Measurements from ENCODE around the gene IHH. TPM values are rescaled to one million over a fixed set of nuclear protein-coding genes. Genes with fewer than 3 reads are reported as not detected.

Gene IHH
- total RNA-seq, result 1 to 10 TPM in 3 of 6 donors, under 1 TPM in 1, not detected in 2; 0.80 to 4.4 (median 1.5) TPM

DNA sequence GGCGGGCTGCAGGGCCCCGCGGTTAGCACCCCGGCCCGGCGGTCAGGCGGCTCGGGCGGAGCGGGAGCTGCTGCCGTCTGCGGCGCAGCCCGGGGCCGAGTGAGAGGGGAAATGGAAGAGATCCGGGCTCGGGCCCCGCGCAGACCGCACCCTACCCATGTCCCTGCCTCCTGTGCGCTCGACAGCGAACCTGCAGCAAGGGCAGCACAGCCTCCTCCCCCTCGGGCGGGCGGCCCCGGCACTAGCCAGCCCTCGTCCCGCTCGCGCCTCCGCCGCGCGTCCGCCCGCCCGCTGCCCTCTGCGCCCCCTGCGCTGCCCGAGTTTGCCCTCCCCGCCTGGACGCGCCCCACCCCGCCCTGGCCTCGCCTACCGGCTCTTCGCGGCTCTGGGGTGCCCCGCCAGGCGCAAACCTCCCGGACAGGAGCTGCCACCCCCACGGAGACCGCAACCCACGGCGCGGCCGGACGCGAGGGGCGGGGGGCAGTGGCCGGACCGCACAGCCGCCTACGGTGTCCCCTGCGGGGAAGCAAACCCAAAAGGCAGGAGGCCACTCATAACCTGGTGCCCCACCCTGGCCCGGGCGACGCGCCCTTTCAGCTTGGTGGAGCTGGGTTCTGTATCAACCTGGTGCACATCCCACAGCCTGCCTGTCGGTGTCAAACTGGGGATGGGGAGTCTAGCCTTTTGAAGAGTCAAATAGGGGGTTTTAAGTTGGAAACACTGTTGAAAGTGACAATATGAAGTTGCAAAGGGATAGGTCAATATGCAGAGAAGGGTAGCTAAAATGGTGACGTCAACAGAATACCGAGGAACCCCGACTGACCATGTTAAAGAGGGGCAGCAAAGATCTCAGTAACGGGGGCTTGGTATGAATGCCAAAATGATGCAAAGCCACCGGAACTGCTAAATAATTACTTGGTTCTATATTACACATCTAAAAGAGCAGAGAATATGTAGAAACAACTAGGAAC, at the start of gene IHH:
IHH (minus strand) TSS at position 101 of the 971 bp plus-strand sequence. CDS start 454 bp downstream, outside the sequence.
- DNase-seq (peak in 1 of 2 donors; percentile 88), ATAC-seq (ENCODE audit: low FRiP score in 2 of 2) (peak in 1 of 2 donors; percentile 4)
- peak in 1 of 4 donors; percentile 21 for TF ChIP-seq POLR2A (IDR thresholded peaks at IDR 0.05)
- no peak for TF ChIP-seq EP300 (IDR thresholded peaks at IDR 0.05)
- H3K27me3 ChIP-seq, result peaks cover 0 to 44% (median 19%) of the 10 kb centered on the region in 4 donors
- no peaks in the 10 kb centered on the region for H3K36me3 ChIP-seq
- H3K27ac ChIP-seq, result no peak within 1 kb of the TSS
- H3K4me1 ChIP-seq, result peaks cover 29 to 43% (median 36%) of the 10 kb centered on the region in 4 donors
- peak within 1 kb of the TSS in 3 of 4 donors; percentile 42 to 50 (median 49) for H3K4me3 ChIP-seq
- 12 to 18% methylated on average over 10 of the region's 76 CpGs for WGBS, 2 donors
- no peaks in the 10 kb centered on the region for H3K9me3 ChIP-seq

DNA sequence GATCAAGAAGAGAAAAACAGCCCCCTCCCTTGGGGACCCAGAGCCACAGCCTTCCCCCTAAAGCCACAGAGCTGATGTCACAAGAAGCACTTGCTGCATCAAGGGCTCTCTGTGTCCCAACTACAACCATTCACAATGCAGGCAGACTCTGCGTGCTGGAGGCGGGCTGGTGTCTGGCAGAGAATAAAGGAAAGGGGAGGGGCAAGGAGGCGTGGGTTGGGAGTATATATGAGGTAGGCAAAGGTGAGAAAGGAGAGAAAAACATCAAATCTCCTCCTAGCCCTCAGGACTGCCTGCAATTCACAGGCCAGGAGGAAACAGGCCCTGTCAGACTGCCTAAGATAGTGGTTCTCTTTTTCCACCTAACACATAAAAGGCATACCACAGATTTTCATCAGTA, 48.8 kb upstream of the IHH start:
- peak in 1 of 2 donors; percentile 78 for ATAC-seq (ENCODE audit: low FRiP score in 2 of 2)
- Histone ChIP-seq H3K27me3 (no peaks in the 10 kb centered on the region), H3K4me3 (no peak overlapping the region), H3K9me3 (no peaks in the 10 kb centered on the region), H3K4me1 (peaks cover 17 to 35% (median 30%) of the 10 kb centered on the region in 4 donors), H3K36me3 (no peaks in the 10 kb centered on the region), H3K27ac (peak overlapping the region in 2 of 4 donors; percentile 54 to 58)
- 27 to 47% methylated on average over 3 of the region's 3 CpGs for WGBS, 2 donors
- DNase-seq, result peak in 1 of 2 donors; percentile 85
- TF ChIP-seq POLR2A (IDR thresholded peaks at IDR 0.05), result no peak
- TF ChIP-seq POLR2AphosphoS5 (IDR thresholded peaks at IDR 0.05), result peak in 1 of 2 donors; percentile 14

DNA sequence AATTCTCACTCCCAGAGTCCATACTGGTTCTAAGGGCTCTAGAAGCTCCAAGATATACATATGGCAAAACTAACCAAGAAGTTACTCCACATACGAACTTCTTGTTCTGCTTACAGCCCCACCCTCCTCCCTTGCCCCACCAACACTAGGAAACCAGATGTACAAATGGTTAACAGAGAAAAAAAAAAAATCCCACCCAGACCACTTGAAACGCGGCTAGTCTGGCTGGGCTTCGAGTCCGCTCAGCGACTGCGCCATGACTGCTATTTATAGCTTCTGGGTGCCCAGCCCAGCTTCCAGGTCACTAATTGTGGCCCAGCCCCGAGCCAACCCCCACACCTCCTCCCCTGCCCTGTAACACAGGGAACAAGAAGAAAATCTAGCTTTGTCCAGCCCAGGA, 47.0 kb upstream of the IHH start:
- ATAC-seq (ENCODE audit: low FRiP score in 2 of 2), result no peak
- TF ChIP-seq POLR2A (IDR thresholded peaks at IDR 0.05) (no peak), POLR2AphosphoS5 (IDR thresholded peaks at IDR 0.05) (no peak), EP300 (IDR thresholded peaks at IDR 0.05) (no peak)
- TF ChIP-seq, protein P1, sequence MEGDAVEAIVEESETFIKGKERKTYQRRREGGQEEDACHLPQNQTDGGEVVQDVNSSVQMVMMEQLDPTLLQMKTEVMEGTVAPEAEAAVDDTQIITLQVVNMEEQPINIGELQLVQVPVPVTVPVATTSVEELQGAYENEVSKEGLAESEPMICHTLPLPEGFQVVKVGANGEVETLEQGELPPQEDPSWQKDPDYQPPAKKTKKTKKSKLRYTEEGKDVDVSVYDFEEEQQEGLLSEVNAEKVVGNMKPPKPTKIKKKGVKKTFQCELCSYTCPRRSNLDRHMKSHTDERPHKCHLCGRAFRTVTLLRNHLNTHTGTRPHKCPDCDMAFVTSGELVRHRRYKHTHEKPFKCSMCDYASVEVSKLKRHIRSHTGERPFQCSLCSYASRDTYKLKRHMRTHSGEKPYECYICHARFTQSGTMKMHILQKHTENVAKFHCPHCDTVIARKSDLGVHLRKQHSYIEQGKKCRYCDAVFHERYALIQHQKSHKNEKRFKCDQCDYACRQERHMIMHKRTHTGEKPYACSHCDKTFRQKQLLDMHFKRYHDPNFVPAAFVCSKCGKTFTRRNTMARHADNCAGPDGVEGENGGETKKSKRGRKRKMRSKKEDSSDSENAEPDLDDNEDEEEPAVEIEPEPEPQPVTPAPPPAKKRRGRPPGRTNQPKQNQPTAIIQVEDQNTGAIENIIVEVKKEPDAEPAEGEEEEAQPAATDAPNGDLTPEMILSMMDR (IDR thresholded peaks at IDR 0.05), result no peak
- H3K4me3 ChIP-seq, result no peak overlapping the region
- H3K9me3 ChIP-seq, result no peaks in the 10 kb centered on the region
- H3K27me3 ChIP-seq, result no peaks in the 10 kb centered on the region
- H3K36me3 ChIP-seq, result no peaks in the 10 kb centered on the region
- peak in 1 of 2 donors; percentile 58 for DNase-seq
- WGBS, 2 donors, result 15 to 28% methylated on average over 8 of the region's 8 CpGs
- H3K4me1 ChIP-seq, result peaks cover 17 to 35% (median 30%) of the 10 kb centered on the region in 4 donors
- H3K27ac ChIP-seq, result peak overlapping the region in 2 of 4 donors; percentile 12 to 54

DNA sequence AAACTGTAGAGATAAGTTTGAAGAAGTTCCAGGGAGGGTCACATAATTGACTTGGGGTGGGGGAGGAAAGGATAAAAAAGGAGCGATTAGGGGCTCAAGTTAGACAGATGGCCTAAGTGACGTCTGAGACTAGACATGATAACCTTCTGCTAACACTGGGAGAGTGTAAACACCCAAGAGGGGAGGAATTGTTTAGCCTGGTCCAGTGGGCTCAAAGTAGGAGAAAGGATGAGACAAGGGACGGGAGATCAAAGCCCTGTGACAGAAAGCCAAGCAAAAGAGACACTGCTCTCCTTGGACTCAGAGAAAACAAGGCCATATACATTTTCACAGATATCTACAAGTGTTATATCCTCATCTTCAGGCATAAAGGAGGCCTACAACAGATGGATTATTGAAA, 45.5 kb upstream of the IHH start:
- no peak for ATAC-seq (ENCODE audit: low FRiP score in 2 of 2)
- WGBS, 2 donors, result 91 to 94% methylated on average over 3 of the region's 3 CpGs
- no peak overlapping the region for H3K4me3 ChIP-seq
- H3K27ac ChIP-seq, result no peak overlapping the region
- no peak for TF ChIP-seq POLR2AphosphoS5 (IDR thresholded peaks at IDR 0.05)
- TF ChIP-seq, protein P1 (IDR thresholded peaks at IDR 0.05), result no peak
- no peak for TF ChIP-seq EP300 (IDR thresholded peaks at IDR 0.05)
- no peak for TF ChIP-seq POLR2A (IDR thresholded peaks at IDR 0.05)
- DNase-seq, result no peak
- H3K36me3 ChIP-seq, result no peaks in the 10 kb centered on the region
- H3K9me3 ChIP-seq, result no peaks in the 10 kb centered on the region
- H3K4me1 ChIP-seq, result peaks cover 17 to 30% (median 28%) of the 10 kb centered on the region in 4 donors
- H3K27me3 ChIP-seq, result no peaks in the 10 kb centered on the region

DNA sequence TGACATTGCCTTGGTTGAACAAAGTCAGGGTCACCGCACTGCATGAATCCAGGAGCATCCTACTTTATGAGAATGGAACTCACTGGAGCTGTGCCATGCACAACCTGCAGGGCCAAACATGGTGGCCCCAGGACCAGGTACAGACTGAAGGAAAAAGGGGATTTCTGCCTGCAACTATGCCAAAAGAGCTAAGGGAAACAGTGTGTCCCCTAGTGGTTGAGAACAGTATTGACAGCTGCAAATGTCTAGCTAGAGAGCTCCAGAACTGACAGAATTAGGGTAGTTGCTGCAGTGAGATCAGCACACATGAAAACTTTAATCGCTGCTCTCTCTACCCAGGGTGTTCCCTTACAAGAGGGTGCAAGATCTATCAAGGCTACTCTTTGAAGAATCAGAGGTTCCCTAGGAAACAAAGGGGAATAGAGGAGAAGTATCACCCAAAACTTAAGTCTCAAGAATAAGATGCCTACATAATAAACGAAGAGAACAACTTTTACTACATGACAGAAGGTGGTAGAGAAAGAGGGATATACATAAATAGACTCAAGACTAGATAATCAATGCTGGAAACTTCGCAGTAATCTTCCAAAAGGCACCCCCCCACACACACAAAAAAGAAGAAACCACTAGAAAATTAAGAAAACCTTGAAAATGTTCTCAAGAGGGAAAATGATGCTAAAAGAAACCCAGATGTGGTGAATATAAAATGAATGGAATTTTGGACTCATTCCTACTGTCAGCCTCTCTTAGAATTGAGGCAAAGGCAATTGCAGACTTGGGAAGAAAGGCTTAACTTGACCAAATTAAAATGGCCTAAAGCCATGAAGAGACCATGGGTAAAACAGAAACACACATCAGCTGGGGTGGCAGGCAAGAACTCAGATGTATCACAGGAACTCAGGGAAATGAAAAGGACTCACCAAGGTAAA, 43.6 kb upstream of the IHH start:
- Histone ChIP-seq H3K27me3 (no peaks in the 10 kb centered on the region), H3K4me1 (peaks cover 11 to 23% (median 17%) of the 10 kb centered on the region in 4 donors), H3K27ac (no peak overlapping the region), H3K36me3 (no peaks in the 10 kb centered on the region), H3K9me3 (no peaks in the 10 kb centered on the region), H3K4me3 (no peak overlapping the region)
- ATAC-seq (ENCODE audit: low FRiP score in 2 of 2) (peak in 1 of 2 donors; percentile 60), DNase-seq (no peak)
- no peak for TF ChIP-seq EP300 (IDR thresholded peaks at IDR 0.05)
- TF ChIP-seq, protein P1 (IDR thresholded peaks at IDR 0.05), result peak; percentile 43 to 76 (median 60)
- 80 to 81% methylated on average over 4 of the region's 4 CpGs for WGBS, 2 donors
